T-helper 1 cell treated with Interleukin-12 subunit alpha and Interleukin-12 subunit beta and Interleukin-4 antibody, amounts not matched to agents 30 ng/mL and 1 ng/mL, for 36 hours (primary cell): Measurements from ENCODE around the gene RPS15A. TPM values are rescaled to one million over a fixed set of nuclear protein-coding genes. Genes with fewer than 3 reads are reported as not detected.

Source experiments
- intact Hi-C: fragments of 100-400 bp; cut with micrococcal nuclease; formaldehyde crosslinking; loops from one replicate; pipeline ENCODE4 v1.15.1; 2024
- total RNA-seq: library from RNA; stranded (reverse); gene quantifications from 2 replicates; pipeline ENCODE4 v1.2.3, GENCODE V29; 2022

Gene RPS15A
- 1,857 and 1,866 TPM in 2 replicates for total RNA-seq

GRCh38 chr16:18789850-18790706, at the start of gene RPS15A:
TSS of gene RPS15A (minus strand) at chr16:18790334. CDS start at chr16:18789113, 1,221 bp downstream.
- intact Hi-C loops = loop anchor here (1.0 kb wide), 4 partner anchors 11 to 277 kb away; partner anchors contain the start of genes ARL6IP1, COQ7 and SMG1

- intact Hi-C loops = no loop called here
These were observed 49.4 kb upstream of the RPS15A start for GRCh38 chr16:18839555-18839954.

- intact Hi-C loops = no loop called here
These were observed 46.6 kb upstream of the RPS15A start for GRCh38 chr16:18836702-18837101.

- intact Hi-C loops = no loop called here
These were observed 44.7 kb upstream of the RPS15A start for GRCh38 chr16:18834864-18835263.

- intact Hi-C loops = no loop called here
These were observed 43.8 kb upstream of the RPS15A start for GRCh38 chr16:18833707-18834505.

GRCh38 chr16:18832613-18833012, 42.5 kb upstream of the RPS15A start:
- intact Hi-C loops = no loop called here

- intact Hi-C loops = no loop called here
These were observed 41.9 kb upstream of the RPS15A start for GRCh38 chr16:18832006-18832405.

GRCh38 chr16:18829251-18829650, 39.1 kb upstream of the RPS15A start:
- intact Hi-C loops = loop anchor here (2.0 kb wide), 1 partner anchor 14 kb away; no protein-coding TSS in a partner anchor

GRCh38 chr16:18827890-18828289, 37.8 kb upstream of the RPS15A start:
- intact Hi-C loops = loop anchor here (2.0 kb wide), 1 partner anchor 13 kb away; no protein-coding TSS in a partner anchor

GRCh38 chr16:18816286-18816685, 26.2 kb upstream of the RPS15A start:
- intact Hi-C loops = no loop called here

GRCh38 chr16:18811925-18812324, 21.8 kb upstream of the RPS15A start:
- intact Hi-C loops = no loop called here

GRCh38 chr16:18809165-18809564, 19.0 kb upstream of the RPS15A start:
- intact Hi-C loops = loop anchor here (10.0 kb wide), 1 partner anchor 906 kb away; the partner anchor contains the start of genes IQCK and KNOP1

- intact Hi-C loops = loop anchor here (10.0 kb wide), 1 partner anchor 909 kb away; the partner anchor contains the start of genes IQCK and KNOP1
These were observed 15.2 kb upstream of the RPS15A start for GRCh38 chr16:18805257-18805773.

- intact Hi-C loops = loop anchor here (1.0 to 10.0 kb wide), 2 partner anchors 37 to 910 kb away; partner anchors contain the start of genes IQCK and KNOP1
These were observed 14.4 kb upstream of the RPS15A start for GRCh38 chr16:18804540-18804939.

GRCh38 chr16:18803569-18804462, 13.7 kb upstream of the RPS15A start:
- intact Hi-C loops = loop anchor here (1.0 to 10.0 kb wide), 2 partner anchors 37 to 911 kb away; partner anchors contain the start of genes IQCK and KNOP1

GRCh38 chr16:18802767-18803343, 12.7 kb upstream of the RPS15A start:
- intact Hi-C loops = loop anchor here (10.0 kb wide), 1 partner anchor 912 kb away; the partner anchor contains the start of genes IQCK and KNOP1

GRCh38 chr16:18801145-18801972, 11.2 kb upstream of the RPS15A start, which contains the start of gene ARL6IP1:
TSS of gene ARL6IP1 (minus strand) at chr16:18801549. CDS start at chr16:18801466, 83 bp downstream.
- intact Hi-C loops = loop anchor here (1.0 to 10.0 kb wide), 9 partner anchors 11 to 913 kb away; partner anchors contain the start of genes CCP110, COQ7, IQCK and KNOP1

GRCh38 chr16:18800775-18801144, 10.6 kb upstream of the RPS15A start:
- intact Hi-C loops = loop anchor here (1.0 to 10.0 kb wide), 9 partner anchors 10 to 914 kb away; partner anchors contain the start of genes CCP110, COQ7, IQCK and KNOP1
